Epithelial cell of alveolus of lung (primary cell): ENCODE results near the gene TAAR2. TPM values are rescaled to one million over a fixed set of nuclear protein-coding genes. Genes with fewer than 3 reads are reported as not detected.

Source experiments
- total RNA-seq: library from RNA; depleted of rRNA; stranded (reverse); fragments of >200 nt; gene quantifications from 2 replicates; pipeline ENCODE4 v1.2.1, GENCODE V29; 2015

TAAR2 gene, protein sequence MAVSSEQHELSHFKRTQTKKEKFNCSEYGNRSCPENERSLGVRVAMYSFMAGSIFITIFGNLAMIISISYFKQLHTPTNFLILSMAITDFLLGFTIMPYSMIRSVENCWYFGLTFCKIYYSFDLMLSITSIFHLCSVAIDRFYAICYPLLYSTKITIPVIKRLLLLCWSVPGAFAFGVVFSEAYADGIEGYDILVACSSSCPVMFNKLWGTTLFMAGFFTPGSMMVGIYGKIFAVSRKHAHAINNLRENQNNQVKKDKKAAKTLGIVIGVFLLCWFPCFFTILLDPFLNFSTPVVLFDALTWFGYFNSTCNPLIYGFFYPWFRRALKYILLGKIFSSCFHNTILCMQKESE
- not detected in 2 replicates for total RNA-seq

DNA sequence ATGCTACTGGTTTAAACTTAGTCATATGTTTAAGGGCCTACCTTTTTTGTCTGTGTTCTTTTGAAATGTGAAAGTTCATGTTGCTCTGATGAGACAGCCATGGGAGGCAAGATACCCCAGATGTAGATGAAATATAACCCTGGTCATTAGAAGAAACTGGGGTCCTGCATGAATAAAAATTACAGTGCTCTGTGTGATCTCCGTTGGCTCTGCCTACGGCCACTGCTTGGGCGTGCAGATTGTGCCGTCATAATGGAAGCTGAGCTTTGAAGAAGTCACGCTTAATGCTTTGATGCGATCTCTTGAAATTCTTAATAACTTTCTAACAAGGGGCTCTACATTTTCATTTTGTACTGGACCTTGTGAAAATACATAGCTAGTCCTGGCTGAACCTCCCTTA lies at the start of gene TAAR2:
Gene TAAR2 (minus strand): TSS at position 101 of the 400 bp plus-strand sequence. CDS start 0 bp downstream, at position 101.

DNA sequence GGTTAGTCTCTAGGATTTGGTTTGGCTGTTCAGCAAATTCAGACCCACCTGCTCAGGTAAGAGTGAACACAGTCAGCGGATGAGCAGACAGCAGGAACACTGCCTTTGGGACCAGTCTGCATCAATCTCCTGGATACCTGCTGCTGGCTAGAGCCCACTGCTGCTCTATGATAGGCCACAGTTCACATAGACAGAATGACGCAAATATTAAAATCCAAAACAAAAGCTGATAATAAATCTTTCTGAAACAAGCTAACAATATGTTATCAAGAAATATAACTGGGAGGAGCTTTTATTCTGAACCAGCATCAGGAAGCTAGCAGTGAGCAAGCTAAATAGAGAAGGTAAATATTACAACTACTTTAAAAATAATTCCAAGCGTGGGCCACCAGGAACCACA lies 35.0 kb upstream of the TAAR2 start, which contains the start of gene TAAR1:
Gene TAAR1 (minus strand): TSS at position 101 of the 400 bp plus-strand sequence. CDS start 13,179 bp downstream, outside the sequence.

DNA sequence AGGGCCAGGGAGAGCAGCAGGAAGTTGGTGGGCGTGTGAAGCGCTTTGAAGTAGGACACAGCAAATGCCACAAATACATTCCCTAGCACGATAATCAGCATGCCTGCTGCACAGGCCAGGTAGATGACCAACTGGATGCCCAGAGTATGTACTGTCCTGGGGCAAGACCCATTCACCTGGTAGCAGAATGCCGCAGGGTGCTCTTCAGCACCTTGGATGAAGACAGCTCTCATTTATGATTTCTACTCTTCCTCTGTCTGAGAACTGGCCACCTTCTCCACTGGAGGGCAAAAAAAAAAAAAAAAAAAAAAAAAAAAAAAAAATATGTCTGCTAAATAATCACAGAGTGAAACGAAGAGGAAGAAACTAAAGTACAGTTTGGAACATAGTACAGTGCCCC lies 34.6 kb downstream of the TAAR2 start, which contains the start of gene TAAR5:
Gene TAAR5 (minus strand): TSS at position 288 of the 400 bp plus-strand sequence. CDS start 55 bp downstream, at position 233.

DNA sequence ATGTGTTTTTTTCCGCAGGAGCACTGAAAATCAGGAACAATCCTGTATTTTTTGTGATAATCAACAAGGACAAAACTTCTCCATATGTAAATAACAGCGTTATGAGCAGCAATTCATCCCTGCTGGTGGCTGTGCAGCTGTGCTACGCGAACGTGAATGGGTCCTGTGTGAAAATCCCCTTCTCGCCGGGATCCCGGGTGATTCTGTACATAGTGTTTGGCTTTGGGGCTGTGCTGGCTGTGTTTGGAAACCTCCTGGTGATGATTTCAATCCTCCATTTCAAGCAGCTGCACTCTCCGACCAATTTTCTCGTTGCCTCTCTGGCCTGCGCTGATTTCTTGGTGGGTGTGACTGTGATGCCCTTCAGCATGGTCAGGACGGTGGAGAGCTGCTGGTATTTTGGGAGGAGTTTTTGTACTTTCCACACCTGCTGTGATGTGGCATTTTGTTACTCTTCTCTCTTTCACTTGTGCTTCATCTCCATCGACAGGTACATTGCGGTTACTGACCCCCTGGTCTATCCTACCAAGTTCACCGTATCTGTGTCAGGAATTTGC lies 53.8 kb downstream of the TAAR2 start, which contains the start of gene TAAR6:
Gene TAAR6 (plus strand): TSS at position 102 of the 557 bp plus-strand sequence. CDS start 0 bp downstream, at position 102.

Other genes starting within 250 kb of the TAAR2 start
- 16.0 and 20.6 TPM in 2 replicates for gene MOXD1, start 222.8 kb downstream of the TAAR2 start, total RNA-seq
- 13.3 and 13.8 TPM in 2 replicates for gene STX7, start 111.2 kb downstream of the TAAR2 start, total RNA-seq
- not detected in 2 replicates for gene TAAR9, start 86.0 kb downstream of the TAAR2 start, total RNA-seq
- gene TAAR8, start 71.6 kb downstream of the TAAR2 start, total RNA-seq, result not detected in 2 replicates
- not detected in 2 replicates for gene TAAR6, start 54.0 kb downstream of the TAAR2 start, total RNA-seq
- not detected in 2 replicates for gene TAAR5, start 34.5 kb downstream of the TAAR2 start, total RNA-seq
- gene TAAR1, start 34.9 kb upstream of the TAAR2 start, total RNA-seq, result not detected in 2 replicates
- gene VNN1, start 89.8 kb upstream of the TAAR2 start, total RNA-seq, result 0.13 TPM in 1 of 2 replicates, not detected in the other
- gene VNN2, start 133.6 kb upstream of the TAAR2 start, total RNA-seq, result 0.39 TPM in 1 of 2 replicates, not detected in the other
- gene SLC18B1, start 174.4 kb upstream of the TAAR2 start, total RNA-seq, result 5.7 and 6.1 TPM in 2 replicates
- 2,921 and 2,994 TPM in 2 replicates for gene RPS12, start 190.3 kb upstream of the TAAR2 start, total RNA-seq